Cardiac septum (tissue), 1 donor: Measurements from ENCODE around the gene PUSL1. TPM values are rescaled to one million over a fixed set of nuclear protein-coding genes. Genes with fewer than 3 reads are reported as not detected.

Source experiments
- DNase-seq: peaks from one replicate; pipeline ENCODE4 v3.0.0-alpha.2; 2020; ENCODE audit warnings: low spot score
- intact Hi-C: fragments of 100-400 bp; cut with DNase I; formaldehyde crosslinking; loops from one replicate; pipeline ENCODE4 v1.14.0; 2022
- total RNA-seq: library from RNA; stranded (reverse); fragmentation: NEBNext Ultra II Directional; extraction: Animal tissue kit (Norgen Biotek cat#: 25700); gene quantifications from one replicate; pipeline ENCODE4 v1.2.1, GENCODE V29; 2021
- donor health status: DM: no; HTN: no; CAD: no.

The PUSL1 gene
- total RNA-seq, 1 donor from 2014 or later: 10.5 TPM

DNA sequence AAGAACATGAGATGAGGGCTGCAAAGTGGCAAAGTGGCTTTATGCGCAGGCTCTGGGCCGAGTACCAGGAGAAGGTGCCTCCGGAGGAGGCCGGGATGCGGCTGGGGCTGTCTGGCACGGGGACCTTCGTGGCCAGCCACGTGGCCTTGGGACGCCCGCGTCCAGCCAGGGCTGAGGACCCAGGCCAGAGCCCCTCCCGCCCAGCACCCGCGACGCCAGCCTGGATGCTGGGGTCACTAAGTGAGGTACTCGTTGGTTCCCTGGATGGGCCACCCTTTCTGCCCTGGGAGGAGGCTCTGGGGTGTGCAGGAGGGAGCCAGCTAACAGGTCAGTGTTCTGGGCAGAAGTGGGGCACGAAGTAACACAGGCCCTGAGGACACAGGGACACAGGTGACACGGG, 15.5 kb upstream of the PUSL1 start:
- intact Hi-C loops: loop anchor here (1.0 kb wide), 1 partner anchor 171 kb away; no protein-coding TSS in a partner anchor
- no peak for DNase-seq

DNA sequence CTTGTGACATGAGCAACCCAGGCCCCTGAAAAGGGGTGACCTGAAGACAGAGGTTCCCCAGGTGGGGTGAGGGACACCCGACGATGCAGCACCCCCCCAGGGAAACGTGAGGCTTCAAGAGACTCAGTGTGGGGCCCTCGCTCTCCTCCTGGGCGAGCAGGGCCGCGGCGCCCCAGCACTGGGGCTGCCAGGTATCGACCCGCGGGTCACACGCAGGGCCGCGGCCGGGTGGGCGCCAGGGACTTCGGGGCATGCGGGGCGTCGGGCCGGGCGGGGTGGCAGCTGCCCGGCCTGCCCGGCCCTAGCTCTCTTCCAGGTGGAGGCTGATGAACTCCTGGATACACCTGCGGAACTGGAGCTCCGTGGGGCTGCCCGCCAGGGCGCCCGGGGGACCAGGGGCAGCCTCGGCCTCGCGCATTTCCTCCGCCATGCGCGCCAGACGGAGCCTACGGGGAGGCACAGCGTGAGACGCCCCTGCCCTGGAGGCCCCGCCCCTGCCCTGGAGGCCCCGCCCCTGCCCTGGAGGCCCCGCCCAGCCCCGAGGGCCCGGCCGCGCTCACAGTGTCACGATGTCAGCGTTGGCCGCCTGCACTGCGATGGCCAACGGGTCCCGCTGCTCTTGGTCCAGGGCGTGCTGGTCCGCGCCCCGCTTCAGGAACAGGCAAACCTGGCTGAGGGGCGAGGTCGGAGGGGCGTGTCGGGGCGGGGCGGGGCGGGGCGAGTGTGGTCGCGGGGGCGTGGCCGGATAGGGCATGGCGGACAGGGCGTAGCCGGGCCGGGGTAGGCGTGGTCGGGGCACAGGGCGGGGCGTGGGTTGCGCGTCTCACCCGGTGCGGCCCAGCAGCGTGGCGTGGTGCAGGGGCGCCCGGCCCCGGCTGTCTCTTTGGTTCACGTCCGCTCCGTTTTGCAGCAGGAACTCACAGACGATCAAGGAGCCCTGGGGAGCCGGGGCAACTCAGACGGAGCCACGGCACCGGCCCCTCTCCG, 14.8 kb upstream of the PUSL1 start:
- no peak for DNase-seq
- intact Hi-C loops: no loop called here

DNA sequence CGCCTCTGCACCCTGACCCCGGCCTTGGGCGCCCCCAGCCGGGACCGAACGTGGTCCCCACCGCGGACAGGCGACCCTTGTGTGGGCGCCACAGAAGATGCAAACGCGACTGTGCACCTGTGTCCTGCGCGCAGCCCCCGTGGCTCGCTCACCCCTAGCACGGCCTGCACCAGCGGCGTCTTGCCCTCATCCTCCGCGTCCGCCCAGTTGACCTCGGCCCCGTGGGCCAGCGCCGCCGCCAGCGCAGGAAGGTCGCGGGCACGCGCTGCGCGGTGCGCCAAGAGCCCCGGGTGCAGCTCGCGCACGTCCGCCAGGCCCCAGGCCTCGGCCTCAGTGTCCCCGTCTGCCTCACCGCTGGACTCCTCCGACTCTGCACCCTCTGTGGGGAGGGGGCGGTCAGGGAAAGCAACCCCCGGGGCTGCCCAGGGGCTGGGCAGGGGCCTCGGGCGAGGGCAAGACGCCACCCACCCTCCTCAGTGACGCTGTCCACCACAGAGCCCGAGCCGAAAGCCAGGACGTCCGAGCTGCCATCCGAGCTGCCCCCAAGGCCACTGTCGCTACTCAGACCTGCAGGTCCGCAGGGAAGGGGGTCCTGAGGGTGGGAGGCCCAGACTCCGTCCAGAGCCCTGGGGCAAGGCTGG, 14.0 kb upstream of the PUSL1 start:
- DNase-seq: no peak
- intact Hi-C loops: no loop called here

DNA sequence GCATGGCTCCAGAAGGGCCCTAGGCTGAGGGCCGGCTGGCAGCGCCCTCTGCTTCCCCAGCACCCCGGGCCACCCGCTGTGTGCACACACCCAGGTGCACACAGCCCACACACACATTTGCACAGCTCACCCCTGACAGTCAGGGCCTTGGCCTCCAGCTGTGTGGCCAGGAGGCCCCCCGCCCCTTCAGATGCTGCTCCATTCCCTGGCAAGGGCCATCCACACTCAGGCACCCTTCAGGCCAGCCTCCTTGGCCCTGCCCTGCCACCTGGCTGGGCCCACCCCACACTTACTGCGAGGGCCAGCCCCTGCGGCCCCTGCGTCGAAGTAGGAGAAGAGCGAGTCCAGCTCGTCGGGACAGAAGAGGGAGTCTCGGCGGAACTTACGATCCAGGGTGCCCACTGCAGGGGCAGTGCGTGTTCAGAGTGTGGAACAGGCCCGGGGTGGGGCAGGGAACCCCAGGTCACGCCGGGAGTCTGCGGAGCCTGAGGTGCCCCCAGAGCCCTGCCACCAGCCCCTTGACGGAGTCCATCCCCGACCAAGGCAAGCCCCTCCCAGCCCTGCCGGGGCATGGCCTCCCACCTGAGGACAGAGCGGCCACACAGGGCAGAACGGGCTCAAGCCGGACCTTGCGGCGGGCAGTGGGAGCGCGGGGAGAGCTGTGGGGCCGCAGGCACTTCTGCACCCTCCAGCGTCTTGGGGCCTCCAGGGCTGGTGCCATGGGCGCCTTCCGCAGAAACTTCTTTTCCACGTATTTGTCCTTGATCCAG, 13.1 kb upstream of the PUSL1 start:
- intact Hi-C loops: no loop called here
- DNase-seq: no peak

DNA sequence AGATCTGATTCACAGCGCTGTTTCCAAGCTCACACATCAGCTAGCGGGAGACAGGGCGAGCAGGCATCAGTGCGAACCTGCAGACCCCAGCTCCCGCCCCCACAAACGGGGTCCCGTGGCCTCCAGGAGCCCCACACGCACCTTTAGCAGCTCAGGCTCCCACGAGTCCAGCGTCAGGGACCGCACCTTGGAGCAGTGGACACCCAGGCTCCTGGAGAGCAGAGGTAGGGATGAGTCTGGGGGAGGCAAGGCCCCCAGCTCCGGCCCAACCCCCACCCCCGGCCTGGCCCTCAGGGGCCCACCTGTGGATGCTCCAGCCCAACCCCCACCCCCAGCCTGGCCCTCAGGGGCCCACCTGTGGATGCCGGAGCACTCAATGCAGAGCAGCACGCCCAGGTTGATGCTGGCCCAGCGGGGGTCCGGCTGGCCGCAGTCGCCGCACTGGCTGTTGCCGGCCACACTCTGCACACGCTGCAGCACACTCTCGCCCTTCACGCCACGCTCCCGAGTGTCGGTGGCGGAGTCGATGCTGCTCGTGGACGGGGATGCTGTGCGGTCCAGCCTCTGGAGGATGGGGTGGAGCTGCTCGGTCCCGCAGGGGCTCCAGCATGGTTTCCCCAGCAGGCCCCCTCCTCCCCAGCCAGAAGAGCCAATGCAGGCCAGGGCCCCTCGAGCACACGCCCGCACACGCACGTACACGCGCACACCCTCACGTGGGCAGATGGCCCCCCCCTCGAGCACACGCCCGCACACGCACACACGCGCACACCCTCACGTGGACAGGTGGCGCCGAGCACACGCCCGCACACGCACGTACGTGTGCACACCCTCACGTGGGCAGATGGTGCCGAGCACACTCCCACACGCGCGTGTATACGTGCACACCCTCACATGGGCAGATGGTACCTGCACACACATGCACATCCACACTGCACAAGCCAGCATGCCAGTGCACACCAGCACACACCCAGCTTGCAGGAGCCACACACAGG, 12.0 kb upstream of the PUSL1 start:
- no peak for DNase-seq
- intact Hi-C loops: no loop called here

DNA sequence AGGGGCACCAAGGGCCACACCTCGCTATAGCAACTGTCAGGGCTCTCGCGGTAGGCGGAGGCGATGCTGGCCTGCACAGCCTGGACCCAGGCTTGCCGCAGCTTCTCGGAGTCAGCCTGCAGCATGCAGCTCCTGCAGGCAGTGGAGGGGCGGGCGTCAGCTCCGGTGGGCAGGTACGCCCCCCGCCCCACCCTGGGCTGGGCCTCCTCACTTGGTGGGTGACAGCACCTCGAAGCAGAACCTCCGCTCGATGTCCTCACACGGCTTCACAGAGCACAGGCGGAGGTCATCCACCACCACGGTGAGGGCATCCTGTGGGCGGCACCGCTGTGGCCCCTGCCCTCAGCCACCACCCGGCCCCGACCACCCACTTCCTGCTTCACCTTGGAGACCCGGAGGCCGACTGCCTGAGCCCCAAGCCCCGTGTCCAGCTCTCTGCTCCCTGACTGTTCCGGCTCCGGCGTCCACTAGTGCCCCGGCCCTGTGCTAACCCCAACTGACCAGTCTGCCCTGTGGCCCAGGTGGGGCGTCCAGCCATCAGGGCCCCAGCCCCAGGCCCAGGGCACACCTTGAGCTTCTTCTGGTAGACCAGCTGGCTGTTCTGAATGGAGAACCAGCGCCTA, 10.5 kb upstream of the PUSL1 start:
- intact Hi-C loops: no loop called here
- DNase-seq: no peak

DNA sequence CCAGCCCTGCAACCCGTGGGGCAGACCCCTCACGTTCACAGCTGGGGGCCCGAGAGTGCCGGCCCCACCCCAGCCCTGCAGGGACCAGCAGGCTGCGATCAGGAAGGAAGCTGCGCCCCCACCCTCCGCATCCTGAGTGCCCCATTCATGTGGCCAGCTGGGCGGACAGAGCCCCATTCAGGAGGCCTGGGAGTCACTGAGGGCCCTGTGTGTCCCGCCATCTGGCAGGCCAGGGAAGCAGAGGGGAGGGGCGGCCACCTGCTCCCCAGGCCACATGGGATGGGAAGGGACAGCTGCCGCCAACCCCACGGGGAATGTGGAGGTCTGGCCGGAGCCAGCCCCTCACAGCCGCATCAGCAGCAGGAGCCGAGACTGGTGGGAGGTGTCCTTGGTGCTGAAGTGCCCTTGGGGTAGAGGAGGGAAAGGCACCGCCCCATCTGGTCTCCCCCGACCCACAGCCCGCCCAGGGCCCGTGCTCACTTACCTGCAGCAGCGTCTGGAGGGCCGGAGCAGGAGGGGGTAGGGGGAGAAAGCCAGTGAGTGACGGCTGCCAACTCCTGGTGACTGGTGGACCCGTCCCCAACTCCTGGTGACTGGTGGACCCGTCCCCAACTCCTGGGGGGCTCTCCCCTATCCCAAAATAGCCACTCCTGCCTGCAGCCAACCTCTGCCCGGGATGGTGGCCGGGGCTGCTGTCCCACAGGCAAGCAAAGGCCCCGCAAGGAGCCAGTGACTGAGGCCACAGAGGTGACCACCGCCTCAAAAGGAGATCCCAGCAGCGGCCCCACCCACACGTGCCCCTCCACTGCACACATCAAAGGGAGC, 9.3 kb upstream of the PUSL1 start:
- intact Hi-C loops: no loop called here
- DNase-seq: no peak

DNA sequence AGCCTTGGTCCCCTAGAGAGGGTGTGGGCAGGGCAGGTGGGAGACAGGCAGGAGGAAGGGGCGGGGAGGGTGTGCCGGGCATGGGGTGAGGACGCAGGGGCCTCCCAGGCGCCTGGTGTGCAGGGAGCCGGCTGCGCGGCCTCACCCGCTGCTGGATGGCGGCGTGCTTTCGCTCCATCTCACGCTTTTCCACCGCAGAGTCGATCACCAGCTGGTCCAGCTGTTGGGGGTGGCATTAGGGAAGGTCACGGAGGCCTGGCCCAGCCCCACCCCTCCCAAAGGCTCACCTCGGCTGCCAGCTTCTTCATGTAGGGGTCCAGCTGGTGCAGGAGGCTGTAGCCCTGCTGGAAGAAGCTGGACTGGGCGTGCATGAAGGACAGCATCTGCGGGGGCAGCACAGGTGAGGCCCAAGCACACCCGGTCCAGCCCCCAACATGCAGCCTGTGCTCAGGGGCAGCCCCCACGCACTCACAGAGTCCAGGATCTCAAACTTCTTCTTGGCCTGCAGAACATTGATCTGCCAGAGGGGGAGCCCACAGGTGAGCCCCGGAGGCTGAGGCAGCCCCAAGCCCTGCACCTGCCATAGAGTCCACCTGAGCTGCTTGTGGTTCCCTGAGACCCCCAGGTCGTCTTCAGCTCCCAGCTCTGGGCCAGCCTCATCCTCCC, 8.6 kb upstream of the PUSL1 start:
- intact Hi-C loops: no loop called here
- DNase-seq: no peak

DNA sequence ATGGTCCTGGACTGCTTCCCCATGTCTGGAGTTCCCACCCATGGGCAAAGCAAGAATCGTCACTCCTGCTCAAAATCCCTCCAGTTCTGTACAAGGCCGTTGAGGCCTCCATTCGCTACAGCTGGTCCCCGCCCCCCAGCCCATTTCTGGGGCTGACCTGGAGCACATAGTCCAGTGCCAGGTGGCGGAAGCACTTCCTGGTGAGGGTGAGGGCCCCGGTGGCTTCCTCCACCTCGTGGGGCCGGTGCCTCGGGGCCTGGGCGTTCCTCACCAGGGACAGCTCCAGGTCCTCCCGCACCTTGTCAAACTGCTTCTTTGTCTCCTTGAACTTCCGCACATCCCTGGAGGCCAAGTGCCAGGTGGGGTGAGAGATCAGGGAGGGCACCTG, 8.1 kb upstream of the PUSL1 start:
- intact Hi-C loops: no loop called here
- no peak for DNase-seq

DNA sequence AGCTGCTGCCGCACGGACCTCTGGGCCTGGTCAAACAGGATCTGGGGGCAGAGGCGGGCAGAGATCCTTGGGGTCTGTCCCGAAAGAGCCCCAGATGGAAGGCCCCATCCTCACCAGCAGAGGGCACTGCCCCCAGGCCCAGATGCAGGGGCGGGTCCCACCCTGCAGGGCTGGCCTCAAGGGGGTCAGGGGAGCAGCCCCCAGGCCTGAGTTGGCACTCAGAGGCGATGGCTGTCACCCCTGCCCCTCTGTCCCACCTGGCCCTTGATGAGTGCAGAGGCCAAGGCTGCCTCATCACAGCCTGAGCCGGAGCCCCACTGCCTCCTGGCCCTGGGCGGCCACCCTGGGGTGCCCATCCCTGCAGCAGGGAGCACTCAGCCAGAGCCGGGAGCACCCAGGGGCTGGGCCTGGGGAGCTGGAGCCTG, 6.4 kb upstream of the PUSL1 start:
- intact Hi-C loops: no loop called here
- no peak for DNase-seq

DNA sequence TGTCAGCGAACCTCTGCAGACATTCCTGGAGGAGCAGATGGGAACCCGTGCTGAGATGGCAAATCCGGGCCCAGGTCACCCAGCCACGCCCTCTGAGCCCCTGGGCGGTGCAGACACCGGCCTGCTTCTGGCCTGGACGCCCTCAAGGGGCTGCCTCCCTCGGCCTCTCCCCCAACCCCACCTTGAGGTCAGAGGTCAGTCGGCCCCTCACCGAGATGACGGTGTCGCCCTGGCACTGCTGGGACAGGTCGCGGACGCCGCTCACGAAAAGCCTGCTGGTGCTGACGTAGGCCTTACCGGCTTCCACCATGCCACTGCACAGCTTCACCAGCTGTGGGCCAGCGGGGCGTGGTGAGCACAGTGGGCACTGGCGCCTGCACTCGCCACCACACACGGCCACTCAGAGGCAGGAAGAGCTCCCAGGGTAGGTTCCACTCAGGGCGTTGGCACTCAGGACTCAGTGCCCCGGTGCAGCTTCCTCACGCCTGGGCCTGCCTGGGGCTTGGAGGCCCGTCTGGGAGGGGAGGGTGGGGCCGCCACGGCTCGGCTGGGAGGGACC, 5.4 kb upstream of the PUSL1 start:
- DNase-seq: no peak
- intact Hi-C loops: no loop called here

DNA sequence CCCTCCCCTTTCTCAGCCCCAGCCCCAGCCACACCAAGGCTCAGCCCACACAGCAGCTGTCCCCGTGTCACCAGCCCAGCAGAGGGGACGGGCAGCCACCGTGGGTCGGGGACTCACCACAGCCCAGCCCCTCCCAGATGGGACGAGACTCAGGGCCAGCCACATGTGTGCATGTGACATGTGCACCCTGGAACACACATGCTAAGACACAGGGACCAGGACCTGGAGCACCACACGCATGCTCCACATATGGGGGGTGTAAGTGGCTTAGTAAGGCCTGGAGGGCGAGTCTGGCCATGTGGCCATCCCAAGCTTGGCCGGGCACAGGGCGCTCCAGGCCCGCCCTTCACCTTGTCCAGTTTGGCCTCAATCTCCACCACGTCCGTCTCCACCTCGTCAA, 4.7 kb upstream of the PUSL1 start:
- intact Hi-C loops: no loop called here
- DNase-seq: no peak

DNA sequence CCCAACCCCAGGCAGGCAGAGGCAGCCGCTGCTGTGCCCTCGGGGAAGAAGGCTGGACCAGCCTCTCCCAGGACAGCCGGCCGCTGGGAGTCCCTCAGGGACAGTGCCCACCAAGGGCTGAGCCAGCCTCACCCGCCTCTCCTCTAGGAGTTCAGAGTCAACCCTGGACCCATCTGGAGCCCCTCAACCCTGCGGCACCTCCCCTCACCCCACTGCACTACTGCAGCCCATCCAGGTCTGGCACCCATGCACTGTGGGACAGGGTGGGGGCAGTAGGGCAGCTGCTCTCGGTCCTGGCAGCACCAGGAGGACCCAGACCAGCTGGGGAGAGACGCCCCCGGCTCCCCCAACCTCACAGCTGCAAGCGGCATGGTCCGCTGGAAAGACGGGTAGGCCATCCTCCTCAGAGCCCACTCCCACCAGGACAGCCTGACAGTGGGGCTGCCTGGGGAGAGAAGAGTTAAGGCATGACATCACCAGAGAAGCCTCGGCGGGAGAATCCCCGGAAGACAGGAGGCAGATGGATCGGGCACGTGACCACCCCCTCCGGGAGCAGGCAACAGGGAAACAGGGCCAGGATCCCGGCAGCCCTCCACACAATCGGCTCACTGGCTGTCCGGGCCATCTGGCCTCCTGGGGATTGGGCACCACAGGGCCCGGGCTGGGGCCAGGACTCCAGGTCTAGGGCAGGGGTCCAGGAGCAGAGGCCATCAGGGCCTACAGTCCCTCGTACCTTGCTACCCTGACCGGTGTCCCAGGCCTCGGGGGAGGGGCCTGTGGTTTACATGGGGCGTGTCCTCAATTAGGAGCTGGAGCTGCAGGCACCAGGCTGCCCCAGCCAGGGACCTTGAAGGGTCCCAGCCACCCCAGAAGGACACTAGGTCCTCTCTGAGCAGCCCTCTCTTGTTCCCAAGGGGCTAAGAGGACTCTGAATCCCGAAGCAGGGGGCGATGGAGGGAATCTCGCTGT, 3.8 kb upstream of the PUSL1 start:
- intact Hi-C loops: no loop called here
- peak; percentile 87 for DNase-seq

DNA sequence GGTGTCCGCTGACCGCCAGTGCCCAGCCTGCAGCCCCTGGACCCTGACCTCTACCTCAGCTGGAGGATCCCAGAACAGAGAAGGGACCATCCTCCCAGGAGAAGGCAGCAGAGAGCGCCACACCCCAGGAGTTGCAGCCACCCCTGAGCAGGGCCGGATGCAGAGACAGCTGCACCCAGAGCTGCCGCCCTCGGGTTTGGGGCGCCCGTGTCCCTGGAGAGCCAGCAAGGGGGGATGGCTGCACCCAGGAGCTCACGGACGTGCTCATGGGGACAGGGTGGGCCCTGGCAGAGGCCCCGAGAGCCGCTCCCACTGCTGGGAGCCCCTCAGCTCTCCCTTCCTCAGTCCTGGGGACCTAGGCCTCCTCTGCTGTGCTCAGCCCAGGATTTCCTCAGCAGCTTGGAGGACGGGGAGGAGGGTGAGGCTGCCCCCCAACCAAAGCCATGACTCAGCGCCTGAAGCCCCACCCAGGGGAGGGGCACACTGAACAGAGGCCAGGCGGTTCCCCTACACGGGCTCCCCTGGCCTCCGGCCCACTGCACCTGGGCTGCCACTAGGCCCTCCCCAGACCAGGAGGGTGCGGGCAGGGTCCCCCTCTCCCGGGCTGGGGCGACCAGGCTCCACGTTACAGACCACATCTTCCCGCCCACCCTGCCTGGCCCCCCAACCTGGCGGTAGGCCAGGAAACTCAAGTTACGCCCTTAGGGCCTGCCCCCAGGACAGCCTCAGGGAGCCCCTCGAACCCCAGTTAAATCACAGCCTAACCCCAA, 2.9 kb upstream of the PUSL1 start:
- intact Hi-C loops: no loop called here
- peak; percentile 86 for DNase-seq

DNA sequence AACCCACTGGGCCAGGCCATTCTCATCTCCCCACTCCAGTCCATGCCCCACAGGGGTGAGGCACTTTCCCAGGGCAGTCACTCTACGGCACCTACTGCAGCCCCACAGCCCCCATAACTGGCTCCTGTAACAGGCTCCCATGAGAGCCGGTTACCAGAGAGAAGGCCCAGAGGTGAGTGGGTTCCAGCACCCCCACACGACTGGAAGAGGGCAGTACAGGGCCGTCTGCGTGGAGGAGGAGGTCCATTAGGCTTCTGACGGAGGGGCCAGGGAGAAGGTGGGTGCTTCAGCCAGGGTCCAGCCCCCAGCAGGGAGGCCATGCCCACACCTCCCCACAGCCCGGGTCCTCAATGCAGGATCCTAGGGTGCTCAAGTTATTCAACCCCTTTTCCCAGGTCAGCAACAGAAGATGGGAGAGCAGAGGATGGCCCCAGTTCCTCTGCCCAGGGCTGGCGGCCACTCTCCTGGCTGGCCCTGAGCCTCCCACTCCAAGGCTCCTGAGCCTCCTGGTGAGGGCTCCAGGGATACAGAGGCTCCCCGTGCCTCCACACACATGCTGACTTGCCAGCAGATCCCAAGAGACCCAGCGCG, 2.2 kb upstream of the PUSL1 start:
- intact Hi-C loops: no loop called here
- DNase-seq: no peak
